Liver (tissue), 9 donors: Measurements from ENCODE around the gene EXOC8. TPM values are rescaled to one million over a fixed set of nuclear protein-coding genes. Genes with fewer than 3 reads are reported as not detected.

Experiments
- DNase-seq: peaks from one replicate; pipeline ENCODE4 v3.0.0-alpha.2; 2017; ENCODE audit warnings: low spot score
- H3K27ac ChIP-seq, 2 donors: one replicate each; pipeline ENCODE4 v1.7.0; 2013; ENCODE audit warnings: inconsistent platforms in 2 of 2, low read length in 2 of 2, control low read depth in 1 of 2, low read depth in 1 of 2, mild to moderate bottlenecking in 1 of 2
- H3K27me3 ChIP-seq, 4 donors: one replicate each; pipeline versions ENCODE4 v1.6.1 to v1.7.0; 2013; ENCODE audit warnings: low read length in 3 of 4, inconsistent platforms in 1 of 4, mild to moderate bottlenecking in 1 of 4, moderate library complexity in 1 of 4; ENCODE audit not compliant: control insufficient read depth in 4 of 4, insufficient read depth in 4 of 4
- H3K36me3 ChIP-seq, 4 donors: one replicate each; pipeline versions ENCODE4 v1.6.1 to v1.7.0; 2013; ENCODE audit warnings: low read length in 3 of 4, mild to moderate bottlenecking in 3 of 4, low read depth in 1 of 4, moderate library complexity in 1 of 4; ENCODE audit not compliant: control insufficient read depth in 4 of 4, insufficient read depth in 3 of 4
- H3K4me1 ChIP-seq, 4 donors: one replicate each; pipeline versions ENCODE4 v1.6.1 to v1.7.0; 2013; ENCODE audit warnings: low read length in 3 of 4, mild to moderate bottlenecking in 3 of 4, moderate library complexity in 1 of 4; ENCODE audit not compliant: control insufficient read depth in 4 of 4, insufficient read depth in 4 of 4
- H3K4me3 ChIP-seq, 3 donors: one replicate each; pipeline versions ENCODE4 v1.6.1 to v1.7.0; 2013; ENCODE audit warnings: low read length in 3 of 3, control low read depth in 1 of 3, low read depth in 1 of 3, mild to moderate bottlenecking in 1 of 3
- H3K9ac ChIP-seq, 2 donors: one replicate each; pipeline ENCODE4 v1.7.0; 2013; ENCODE audit warnings: low read length in 2 of 2, mild to moderate bottlenecking in 2 of 2, moderate library complexity in 2 of 2, control low read depth in 1 of 2, low read depth in 1 of 2
- H3K9me3 ChIP-seq, 4 donors: one replicate each; pipeline versions ENCODE4 v1.6.1 to v1.7.0; 2013; ENCODE audit warnings: low read length in 3 of 4; ENCODE audit not compliant: control insufficient read depth in 4 of 4
- ATF3 ChIP-seq: IDR thresholded peaks from 2 replicates; pipeline ENCODE4 v1.6.1; 2016; ENCODE audit warnings: antibody characterized with exemption
- CTCF ChIP-seq: fragments of 150-350 bp; IDR thresholded peaks from 2 replicates; pipeline ENCODE4 v1.5.1; 2017; ENCODE audit warnings: improper control_type of control experiment, low read depth, low read length; ENCODE audit not compliant: missing input control
- EGR1 ChIP-seq, 2 donors: IDR thresholded peaks; 2 replicates each; pipeline ENCODE4 v1.6.1; 2016 to 2018; ENCODE audit warnings: antibody characterized with exemption in 2 of 2, low read depth in 2 of 2
- FOXA1 ChIP-seq: IDR thresholded peaks from 2 replicates; pipeline ENCODE4 v1.6.1; 2016; ENCODE audit warnings: antibody characterized with exemption
- FOXA2 ChIP-seq: IDR thresholded peaks from 2 replicates; pipeline ENCODE4 v1.6.1; 2016; ENCODE audit warnings: antibody characterized with exemption
- GABPA ChIP-seq, 2 donors: IDR thresholded peaks in 1 of 2; conservative IDR thresholded peaks in 1 of 2; 2 replicates each; pipeline ENCODE4 v1.6.1; 2016; ENCODE audit warnings: antibody characterized with exemption in 2 of 2, mild to moderate bottlenecking in 1 of 2, moderate library complexity in 1 of 2
- HNF4A ChIP-seq, 2 donors: conservative IDR thresholded peaks; 2 replicates each; pipeline ENCODE4 v1.6.1; 2016; ENCODE audit warnings: antibody characterized with exemption in 2 of 2, mild to moderate bottlenecking in 2 of 2
- HNF4G ChIP-seq: IDR thresholded peaks from 2 replicates; pipeline ENCODE4 v1.6.1; 2016; ENCODE audit warnings: antibody characterized with exemption
- JUND ChIP-seq, 2 donors: IDR thresholded peaks; 2 replicates each; pipeline ENCODE4 v1.6.1; 2016; ENCODE audit warnings: antibody characterized with exemption in 2 of 2
- NR2F2 ChIP-seq: IDR thresholded peaks from 2 replicates; pipeline ENCODE4 v1.6.1; 2016; ENCODE audit warnings: antibody characterized with exemption
- RAD21 ChIP-seq, 2 donors: IDR thresholded peaks; 2 replicates each; pipeline ENCODE4 v1.6.1; 2016; ENCODE audit warnings: antibody characterized with exemption in 2 of 2, mild to moderate bottlenecking in 2 of 2
- REST ChIP-seq: IDR thresholded peaks from 2 replicates; pipeline ENCODE4 v1.6.1; 2016; ENCODE audit warnings: antibody characterized with exemption, mild to moderate bottlenecking
- RXRA ChIP-seq, 2 donors: IDR thresholded peaks; 2 replicates each; pipeline ENCODE4 v1.6.1; 2017 to 2018; ENCODE audit warnings: antibody characterized with exemption in 2 of 2, mild to moderate bottlenecking in 1 of 2
- SP1 ChIP-seq: IDR thresholded peaks from 2 replicates; pipeline ENCODE4 v1.6.1; 2018; ENCODE audit warnings: antibody characterized with exemption, mild to moderate bottlenecking
- TAF1 ChIP-seq: conservative IDR thresholded peaks from 2 replicates; pipeline ENCODE4 v1.6.1; 2016; ENCODE audit warnings: antibody characterized with exemption, mild to moderate bottlenecking
- YY1 ChIP-seq: IDR thresholded peaks from 2 replicates; pipeline ENCODE4 v1.6.1; 2016; ENCODE audit warnings: antibody characterized with exemption, mild to moderate bottlenecking
- ZBTB33 ChIP-seq: IDR thresholded peaks from 2 replicates; pipeline ENCODE4 v1.6.1; 2016; ENCODE audit warnings: antibody characterized with exemption
- WGBS: extraction: QIAGEN DNeasy Blood & Tissue Kit; methylation state at CpG from one replicate; pipeline ENCODE4 v1.1.7; 2013; 5-methylcytosine and 5-hydroxymethylcytosine counted together
- polyA plus RNA-seq, 2 donors: library from polyadenylated mRNA; stranded (reverse) in 1 of 2; unstranded in 1 of 2; fragments of 200-250 nt in 1 of 2; fragments of >200 nt in 1 of 2; fragmentation: Nextera tagmentation in 1 of 2; extraction: Ambion mirVana in 1 of 2; gene quantifications; one replicate each; pipeline versions ENCODE4 v1.2.1 to v1.2.3, GENCODE V29; 2013 to 2015
- total RNA-seq, 2 donors: library from RNA; depleted of rRNA; stranded (reverse); fragments of >200 nt; gene quantifications; one replicate each; pipeline ENCODE4 v1.2.3, GENCODE V29; 2014
- TF ChIP-seq, protein P1 (sequence below): IDR thresholded peaks from 2 replicates; pipeline ENCODE4 v1.6.1; 2016; ENCODE audit warnings: antibody characterized with exemption
- donor health status: healthy.
- donor health status: healthy.
- donor health status: healthy.
- donor health status: healthy.
- donor health status: healthy.

Gene EXOC8
- total and polyA plus RNA-seq, 4 donors, result 1.6 to 13.4 (median 7.5) TPM

GRCh38 chr1:231335663-231336602 lies 1.7 kb downstream of the EXOC8 start:
- Histone ChIP-seq H3K4me1 (peaks cover 8 to 53% (median 47%) of the 10 kb centered on the region in 4 donors), H3K27ac (no peak overlapping the region), H3K4me3 (peak overlapping the region; percentile 77 to 96 (median 95)), H3K36me3 (no peaks in the 10 kb centered on the region), H3K9ac (peak overlapping the region; percentile 16 to 79), H3K27me3 (no peaks in the 10 kb centered on the region), H3K9me3 (no peaks in the 10 kb centered on the region)
- 52% methylated on average over 21 of the region's 21 CpGs for WGBS
- no peak for DNase-seq
- no peak for TF ChIP-seq ATF3

DNA sequence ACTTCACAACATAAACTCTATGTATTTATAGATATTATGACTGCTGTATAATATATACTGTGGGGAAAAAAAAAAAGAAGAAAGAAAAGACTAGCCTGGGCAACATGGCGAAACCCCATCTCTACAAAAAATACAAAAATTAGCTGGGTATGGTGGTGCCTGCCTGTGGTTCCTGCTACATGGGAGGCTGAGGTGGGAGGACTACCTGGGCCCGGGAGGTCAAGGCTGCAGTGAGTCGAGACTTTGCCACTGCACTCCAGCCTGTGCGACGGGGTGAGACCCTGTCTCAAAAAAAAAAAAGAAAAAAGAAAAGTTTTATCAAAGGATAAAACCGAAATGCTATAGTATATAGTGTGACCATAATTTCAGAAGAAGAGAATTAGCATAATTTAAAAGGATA lies 2.7 kb downstream of the EXOC8 start:
- H3K4me1 ChIP-seq, result peaks cover 8 to 53% (median 47%) of the 10 kb centered on the region in 4 donors
- H3K36me3 ChIP-seq, result no peaks in the 10 kb centered on the region
- H3K9me3 ChIP-seq, result no peaks in the 10 kb centered on the region
- H3K27ac ChIP-seq, result no peak overlapping the region
- no peak for DNase-seq
- TF ChIP-seq REST (no peak), FOXA1 (no peak), JUND (IDR thresholded peaks at IDR 0.05) (no peak), HNF4G (no peak), HNF4A (conservative IDR thresholded peaks at IDR 0.05) (no peak), YY1 (no peak), ATF3 (no peak), ZBTB33 (no peak), GABPA (IDR thresholded peaks at IDR 0.05 in 1 of 2, conservative IDR thresholded peaks at IDR 0.05 in 1 of 2) (no peak), TAF1 (no peak), CTCF (no peak), RXRA (IDR thresholded peaks at IDR 0.05) (no peak), RAD21 (IDR thresholded peaks at IDR 0.05) (no peak), FOXA2 (no peak), NR2F2 (no peak), SP1 (no peak), EGR1 (IDR thresholded peaks at IDR 0.05; ENCODE audit: low read depth in 2 of 2) (no peak)
- TF ChIP-seq, protein P1, sequence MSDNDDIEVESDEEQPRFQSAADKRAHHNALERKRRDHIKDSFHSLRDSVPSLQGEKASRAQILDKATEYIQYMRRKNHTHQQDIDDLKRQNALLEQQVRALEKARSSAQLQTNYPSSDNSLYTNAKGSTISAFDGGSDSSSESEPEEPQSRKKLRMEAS, result no peak
- H3K4me3 ChIP-seq, result peak overlapping the region in 1 of 3 donors; percentile 17
- 91% methylated on average over 6 of the region's 6 CpGs for whole genome bisulfite sequencing
- no peaks in the 10 kb centered on the region for H3K27me3 ChIP-seq
- no peak overlapping the region for H3K9ac ChIP-seq
